Daoy (cell line): ENCODE measurements around the gene CSTF1. TPM values are rescaled to one million over a fixed set of nuclear protein-coding genes. Genes with fewer than 3 reads are reported as not detected.

Experiments
- DNase-seq: peaks from one replicate; pipeline ENCODE4 v3.0.0-alpha.2; 2015; ENCODE audit warnings: low read depth
- total RNA-seq: library from RNA; depleted of rRNA; stranded (reverse); fragments of >200 nt; shearing (Covaris generic); gene quantifications from 2 replicates; pipeline ENCODE4 v1.2.3, GENCODE V29; 2014; rRNA removed

CSTF1 gene
- 44.1 and 45.2 TPM in 2 replicates for total RNA-seq

- DNase-seq = peak; percentile 99
Observed at GRCh38 chr20:56392132-56392880, at the start of gene CSTF1, which contains the start of gene AURKA. TSS of gene CSTF1 (plus strand) at chr20:56392645. CDS start at chr20:56395553, 2,908 bp downstream. TSS of gene AURKA (minus strand) at chr20:56392215. CDS start at chr20:56388197, 4,018 bp downstream.

GRCh38 chr20:56342783-56343182, 49.7 kb upstream of the CSTF1 start:
- DNase-seq = no peak

- DNase-seq = peak; percentile 58
Observed at GRCh38 chr20:56343861-56344381, 48.5 kb upstream of the CSTF1 start.

GRCh38 chr20:56345911-56346310, 46.5 kb upstream of the CSTF1 start:
- DNase-seq = no peak

- no peak for DNase-seq
Observed at GRCh38 chr20:56347628-56348304, 44.7 kb upstream of the CSTF1 start.

GRCh38 chr20:56348305-56348693, 44.1 kb upstream of the CSTF1 start:
- DNase-seq = no peak

GRCh38 chr20:56348746-56349145, 43.7 kb upstream of the CSTF1 start:
- no peak for DNase-seq

- peak; percentile 9 for DNase-seq
Observed at GRCh38 chr20:56350842-56351241, 41.6 kb upstream of the CSTF1 start.

- no peak for DNase-seq
Observed at GRCh38 chr20:56352345-56353055, 39.9 kb upstream of the CSTF1 start.

GRCh38 chr20:56353356-56353755, 39.1 kb upstream of the CSTF1 start:
- DNase-seq = no peak

GRCh38 chr20:56358070-56358469, 34.4 kb upstream of the CSTF1 start:
- no peak for DNase-seq

GRCh38 chr20:56358600-56359211, 33.7 kb upstream of the CSTF1 start, which contains the start of gene FAM210B:
TSS of gene FAM210B (plus strand) at chr20:56358974. CDS start at chr20:56359006, 32 bp downstream.
- DNase-seq = peak; percentile 91

- DNase-seq = peak; percentile 64
Observed at GRCh38 chr20:56359212-56360132, 33.0 kb upstream of the CSTF1 start.

GRCh38 chr20:56360133-56360907, 32.1 kb upstream of the CSTF1 start:
- DNase-seq = no peak

GRCh38 chr20:56360908-56361205, 31.6 kb upstream of the CSTF1 start:
- DNase-seq = no peak

- DNase-seq = no peak
Observed at GRCh38 chr20:56361900-56362299, 30.5 kb upstream of the CSTF1 start.

- no peak for DNase-seq
Observed at GRCh38 chr20:56362833-56363413, 29.5 kb upstream of the CSTF1 start.

GRCh38 chr20:56363491-56363890, 29.0 kb upstream of the CSTF1 start:
- no peak for DNase-seq

GRCh38 chr20:56368351-56369134, 23.9 kb upstream of the CSTF1 start:
- DNase-seq = no peak
